GM23338 (cell line): ENCODE data around the gene STRIT1. TPM values are rescaled to one million over a fixed set of nuclear protein-coding genes. Genes with fewer than 3 reads are reported as not detected.

Source experiments
- ATAC-seq: fragments of 200-7000 bp; cut with Tn5 transposase; 3 replicates; pipeline ENCODE4 v1.9.1; 2020
- DNase-seq: peaks from one replicate; pipeline ENCODE4 v3.0.0-alpha.2; 2015; ENCODE audit warnings: low spot score
- H2AFZ ChIP-seq: fragments of 200-600 bp; sonication (generic); 2 replicates; pipeline ENCODE4 v1.8.0; 2016; ENCODE audit warnings: antibody characterized with exemption, mild to moderate bottlenecking, moderate library complexity
- H3F3A ChIP-seq: fragments of 200-600 bp; sonication (generic); replicated peaks from 2 replicates; pipeline ENCODE4 v1.8.0; 2017; ENCODE audit warnings: antibody characterized with exemption, mixed run types, low read depth
- H3K27ac ChIP-seq: fragments of 200-600 bp; sonication (generic); 2 replicates; pipeline ENCODE4 v1.6.1; 2016; ENCODE audit warnings: low read depth
- H3K27me3 ChIP-seq: fragments of 200-600 bp; sonication (generic); 2 replicates; pipeline ENCODE4 v1.8.0; 2016; ENCODE audit warnings: mild to moderate bottlenecking, mixed run types, moderate library complexity; ENCODE audit not compliant: insufficient read depth
- H3K36me3 ChIP-seq: fragments of 200-600 bp; sonication (generic); 2 replicates; pipeline ENCODE4 v1.8.0; 2016; ENCODE audit warnings: mild to moderate bottlenecking; ENCODE audit not compliant: insufficient read depth
- H3K4me1 ChIP-seq: fragments of 200-600 bp; sonication (generic); 2 replicates; pipeline ENCODE4 v1.8.0; 2016; ENCODE audit warnings: mild to moderate bottlenecking, moderate library complexity; ENCODE audit not compliant: insufficient read depth
- H3K4me2 ChIP-seq: fragments of 200-600 bp; sonication (generic); 2 replicates; pipeline ENCODE4 v1.7.1; 2017; ENCODE audit warnings: mixed run types
- H3K4me3 ChIP-seq: fragments of 200-600 bp; sonication (generic); 2 replicates; pipeline ENCODE4 v1.6.1; 2016; ENCODE audit warnings: mixed run types
- H3K79me2 ChIP-seq: fragments of 200-600 bp; sonication (generic); replicated peaks from 2 replicates; pipeline ENCODE4 v1.8.0; 2017; ENCODE audit warnings: mild to moderate bottlenecking; ENCODE audit not compliant: insufficient read depth
- H3K9me2 ChIP-seq: fragments of 200-600 bp; sonication (generic); 2 replicates; pipeline ENCODE4 v1.8.0; 2017; ENCODE audit not compliant: insufficient read depth
- H4K20me1 ChIP-seq: fragments of 200-600 bp; sonication (generic); replicated peaks from 2 replicates; pipeline ENCODE4 v1.8.0; 2017; ENCODE audit warnings: mild to moderate bottlenecking; ENCODE audit not compliant: insufficient read depth
- H3K27ac Mint-ChIP-seq: 2 replicates; pipeline ENCODE4 v1.8.0; 2020; ENCODE audit warnings: inconsistent platforms, mild to moderate bottlenecking, moderate library complexity, mixed read lengths
- H3K27me3 Mint-ChIP-seq: 3 replicates; pipeline ENCODE4 v1.8.0; 2022; ENCODE audit warnings: low read depth, mild to moderate bottlenecking, moderate library complexity, mixed read lengths, inconsistent platforms; ENCODE audit not compliant: insufficient read depth, poor library complexity
- H3K36me3 Mint-ChIP-seq: 3 replicates; pipeline ENCODE4 v1.8.0; 2021; ENCODE audit warnings: low read depth, mild to moderate bottlenecking, inconsistent platforms, moderate library complexity, mixed read lengths
- H3K4me1 Mint-ChIP-seq: 3 replicates; pipeline ENCODE4 v1.8.0; 2020; ENCODE audit warnings: mild to moderate bottlenecking, inconsistent platforms, mixed read lengths
- H3K4me3 Mint-ChIP-seq: 3 replicates; pipeline ENCODE4 v1.8.0; 2021; ENCODE audit warnings: moderate library complexity, mild to moderate bottlenecking, inconsistent platforms, mixed read lengths
- H3K9me3 Mint-ChIP-seq: 3 replicates; pipeline ENCODE4 v1.8.0; 2020; ENCODE audit warnings: moderate library complexity, mild to moderate bottlenecking, inconsistent platforms, mixed read lengths
- CREB1 ChIP-seq: fragments of 250-450 bp; sonication (Bioruptor Pico); IDR thresholded peaks from 2 replicates; pipeline ENCODE4 v1.5.0; 2020; ENCODE audit warnings: low read depth, mild to moderate bottlenecking, moderate library complexity
- EZH2phosphoT487 ChIP-seq: fragments of 200-600 bp; sonication (generic); IDR thresholded peaks from one replicate; pipeline ENCODE4 v1.8.1; 2018; ENCODE audit warnings: antibody characterized with exemption; ENCODE audit not compliant: unreplicated experiment
- JUNB ChIP-seq: IDR thresholded peaks from one replicate; pipeline ENCODE4 v1.6.1; 2016; ENCODE audit warnings: antibody characterized with exemption; ENCODE audit not compliant: unreplicated experiment
- NANOG ChIP-seq: IDR thresholded peaks from 2 replicates; pipeline ENCODE4 v1.6.1; 2016; ENCODE audit warnings: antibody characterized with exemption, borderline replicate concordance
- POLR2AphosphoS5 ChIP-seq: IDR thresholded peaks from 2 replicates; pipeline ENCODE4 v1.6.1; 2016; ENCODE audit warnings: antibody characterized with exemption, low read depth
- STAT1 ChIP-seq: IDR thresholded peaks from one replicate; pipeline ENCODE4 v1.6.1; 2016; ENCODE audit warnings: antibody characterized with exemption; ENCODE audit not compliant: unreplicated experiment
- ZNF114 ChIP-seq: fragments of 250-450 bp; sonication (Bioruptor Pico); IDR thresholded peaks from 2 replicates; pipeline ENCODE4 v1.5.0; 2020; ENCODE audit warnings: mild to moderate bottlenecking, moderate library complexity
- ZNF331 ChIP-seq: fragments of 250-450 bp; sonication (Bioruptor Pico); IDR thresholded peaks from 2 replicates; pipeline ENCODE4 v1.5.0; 2020; ENCODE audit warnings: low read depth, mild to moderate bottlenecking, moderate library complexity
- polyA plus RNA-seq: library from polyadenylated mRNA; unstranded; fragments of >200 nt; fragmentation: Nextera tagmentation; extraction: Ambion mirVana; gene quantifications from 2 replicates; pipeline ENCODE4 v1.2.1, GENCODE V29; 2016
- total RNA-seq: library from RNA; depleted of rRNA; stranded (reverse); fragments of >200 nt; shearing (Covaris generic); gene quantifications from 2 replicates; pipeline ENCODE4 v1.2.3, GENCODE V29; 2014
- TF ChIP-seq, protein P1 (sequence below): IDR thresholded peaks from 2 replicates; pipeline ENCODE4 v1.6.1; 2016; ENCODE audit warnings: antibody characterized with exemption
- TF ChIP-seq, protein P2 (sequence below): fragments of 250-450 bp; sonication (Bioruptor Pico); IDR thresholded peaks from 2 replicates; pipeline ENCODE4 v1.5.0; 2020; ENCODE audit warnings: mild to moderate bottlenecking, moderate library complexity
- TF ChIP-seq, protein P3 (sequence below), 2 experiments: fragments of 200-600 bp in 1 of 2; sonication (generic) in 1 of 2; conservative IDR thresholded peaks; 2 replicates each; pipeline versions ENCODE4 v1.5.1 to v1.6.1; 2016 to 2017; ENCODE audit warnings: antibody characterized with exemption in 2 of 2, low read depth in 2 of 2, mild to moderate bottlenecking in 2 of 2, moderate library complexity in 1 of 2

Gene STRIT1
- total and polyA plus RNA-seq, 2 experiments from 2014 or later = 1.5 to 1.6 TPM

DNA sequence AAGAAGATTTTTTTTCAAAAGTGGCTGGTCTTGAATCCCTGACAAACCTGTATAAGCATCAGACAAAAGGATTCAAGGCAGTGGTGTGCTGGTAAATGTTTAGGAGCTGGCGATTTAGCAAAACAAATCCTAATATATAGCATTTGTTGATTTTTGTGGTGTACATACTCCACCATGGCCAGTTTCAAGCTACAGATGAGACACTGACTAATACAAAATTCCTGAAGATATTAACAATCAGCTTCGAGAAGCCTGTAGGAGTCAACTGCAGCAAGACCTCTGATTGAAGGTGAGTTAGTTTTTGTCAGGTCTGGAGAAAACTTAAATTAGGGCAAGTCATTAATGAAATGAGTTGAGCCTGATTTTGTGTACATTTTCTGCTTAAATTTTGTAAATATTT, 6.7 kb downstream of the STRIT1 start:
- Mint-ChIP-seq H3K27ac (no peak overlapping the region), H3K27me3 (no peaks in the 10 kb centered on the region), H3K4me3 (no peak overlapping the region), H3K36me3 (no peaks in the 10 kb centered on the region; the same call in 2 of the 3 replicates), H3K4me1 (no peaks in the 10 kb centered on the region; the same call in 2 of the 3 replicates), H3K9me3 (no peaks in the 10 kb centered on the region; the same call in 1 of the 3 replicates)
- Histone ChIP-seq H3K27me3 (no peaks in the 10 kb centered on the region), H3K36me3 (no peaks in the 10 kb centered on the region), H3K79me2 (no peaks in the 10 kb centered on the region), H3K4me2 (no peak overlapping the region), H3K4me3 (no peak overlapping the region), H2AFZ (no peak overlapping the region; the same call in 1 of the 2 replicates), H3K9me2 (no peaks in the 10 kb centered on the region), H3K4me1 (peaks cover 21% of the 10 kb centered on the region), H3K27ac (no peak overlapping the region), H4K20me1 (no peaks in the 10 kb centered on the region), H3F3A (no peaks in the 10 kb centered on the region)
- TF ChIP-seq ZNF331 (CRISPR knock-in tag) (no peak), ZNF114 (CRISPR knock-in tag) (no peak), POLR2AphosphoS5 (no peak), JUNB (no peak), STAT1 (no peak), EZH2phosphoT487 (no peak), CREB1 (CRISPR knock-in tag) (no peak)
- no peak for ATAC-seq
- no peak for DNase-seq

DNA sequence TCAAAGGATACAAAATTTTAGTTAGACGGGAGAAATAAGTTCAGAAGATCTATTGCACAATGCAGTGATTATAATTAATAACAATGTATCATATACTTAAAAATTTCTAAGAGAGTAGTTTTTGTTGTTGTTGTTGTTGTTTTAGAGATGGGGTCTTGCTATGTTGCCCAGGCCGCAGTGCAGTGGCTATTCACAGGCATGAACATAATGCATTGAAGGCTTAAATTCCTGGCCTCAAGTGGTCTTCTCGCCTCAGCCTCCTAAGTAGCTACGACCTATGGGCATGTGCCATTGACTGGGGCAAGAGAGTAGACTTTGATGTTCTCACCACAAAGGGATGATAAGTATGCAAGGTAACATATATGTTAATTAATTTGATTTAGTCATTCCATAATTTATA, 7.5 kb downstream of the STRIT1 start:
- ATAC-seq (no peak), DNase-seq (no peak)
- Histone ChIP-seq H3K27ac (no peak overlapping the region), H3K27me3 (no peaks in the 10 kb centered on the region), H4K20me1 (no peaks in the 10 kb centered on the region), H3K4me2 (no peak overlapping the region), H3K4me3 (no peak overlapping the region), H3F3A (no peaks in the 10 kb centered on the region), H3K4me1 (peaks cover 21% of the 10 kb centered on the region), H2AFZ (no peak overlapping the region), H3K36me3 (0 out of 2 replicates have a peak, but pooled peaks cover 1% of the 10 kb centered on the region), H3K79me2 (no peaks in the 10 kb centered on the region), H3K9me2 (no peaks in the 10 kb centered on the region)
- Mint-ChIP-seq H3K4me1 (no peaks in the 10 kb centered on the region; the same call in 2 of the 3 replicates), H3K9me3 (no peaks in the 10 kb centered on the region; the same call in 1 of the 3 replicates), H3K27me3 (no peaks in the 10 kb centered on the region), H3K27ac (no peak overlapping the region), H3K4me3 (no peak overlapping the region), H3K36me3 (no peaks in the 10 kb centered on the region; the same call in 2 of the 3 replicates)
- TF ChIP-seq STAT1 (no peak), POLR2AphosphoS5 (no peak), EZH2phosphoT487 (no peak), NANOG (no peak)
- TF ChIP-seq, protein P1, sequence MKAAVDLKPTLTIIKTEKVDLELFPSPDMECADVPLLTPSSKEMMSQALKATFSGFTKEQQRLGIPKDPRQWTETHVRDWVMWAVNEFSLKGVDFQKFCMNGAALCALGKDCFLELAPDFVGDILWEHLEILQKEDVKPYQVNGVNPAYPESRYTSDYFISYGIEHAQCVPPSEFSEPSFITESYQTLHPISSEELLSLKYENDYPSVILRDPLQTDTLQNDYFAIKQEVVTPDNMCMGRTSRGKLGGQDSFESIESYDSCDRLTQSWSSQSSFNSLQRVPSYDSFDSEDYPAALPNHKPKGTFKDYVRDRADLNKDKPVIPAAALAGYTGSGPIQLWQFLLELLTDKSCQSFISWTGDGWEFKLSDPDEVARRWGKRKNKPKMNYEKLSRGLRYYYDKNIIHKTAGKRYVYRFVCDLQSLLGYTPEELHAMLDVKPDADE = no peak
- TF ChIP-seq, protein P2, sequence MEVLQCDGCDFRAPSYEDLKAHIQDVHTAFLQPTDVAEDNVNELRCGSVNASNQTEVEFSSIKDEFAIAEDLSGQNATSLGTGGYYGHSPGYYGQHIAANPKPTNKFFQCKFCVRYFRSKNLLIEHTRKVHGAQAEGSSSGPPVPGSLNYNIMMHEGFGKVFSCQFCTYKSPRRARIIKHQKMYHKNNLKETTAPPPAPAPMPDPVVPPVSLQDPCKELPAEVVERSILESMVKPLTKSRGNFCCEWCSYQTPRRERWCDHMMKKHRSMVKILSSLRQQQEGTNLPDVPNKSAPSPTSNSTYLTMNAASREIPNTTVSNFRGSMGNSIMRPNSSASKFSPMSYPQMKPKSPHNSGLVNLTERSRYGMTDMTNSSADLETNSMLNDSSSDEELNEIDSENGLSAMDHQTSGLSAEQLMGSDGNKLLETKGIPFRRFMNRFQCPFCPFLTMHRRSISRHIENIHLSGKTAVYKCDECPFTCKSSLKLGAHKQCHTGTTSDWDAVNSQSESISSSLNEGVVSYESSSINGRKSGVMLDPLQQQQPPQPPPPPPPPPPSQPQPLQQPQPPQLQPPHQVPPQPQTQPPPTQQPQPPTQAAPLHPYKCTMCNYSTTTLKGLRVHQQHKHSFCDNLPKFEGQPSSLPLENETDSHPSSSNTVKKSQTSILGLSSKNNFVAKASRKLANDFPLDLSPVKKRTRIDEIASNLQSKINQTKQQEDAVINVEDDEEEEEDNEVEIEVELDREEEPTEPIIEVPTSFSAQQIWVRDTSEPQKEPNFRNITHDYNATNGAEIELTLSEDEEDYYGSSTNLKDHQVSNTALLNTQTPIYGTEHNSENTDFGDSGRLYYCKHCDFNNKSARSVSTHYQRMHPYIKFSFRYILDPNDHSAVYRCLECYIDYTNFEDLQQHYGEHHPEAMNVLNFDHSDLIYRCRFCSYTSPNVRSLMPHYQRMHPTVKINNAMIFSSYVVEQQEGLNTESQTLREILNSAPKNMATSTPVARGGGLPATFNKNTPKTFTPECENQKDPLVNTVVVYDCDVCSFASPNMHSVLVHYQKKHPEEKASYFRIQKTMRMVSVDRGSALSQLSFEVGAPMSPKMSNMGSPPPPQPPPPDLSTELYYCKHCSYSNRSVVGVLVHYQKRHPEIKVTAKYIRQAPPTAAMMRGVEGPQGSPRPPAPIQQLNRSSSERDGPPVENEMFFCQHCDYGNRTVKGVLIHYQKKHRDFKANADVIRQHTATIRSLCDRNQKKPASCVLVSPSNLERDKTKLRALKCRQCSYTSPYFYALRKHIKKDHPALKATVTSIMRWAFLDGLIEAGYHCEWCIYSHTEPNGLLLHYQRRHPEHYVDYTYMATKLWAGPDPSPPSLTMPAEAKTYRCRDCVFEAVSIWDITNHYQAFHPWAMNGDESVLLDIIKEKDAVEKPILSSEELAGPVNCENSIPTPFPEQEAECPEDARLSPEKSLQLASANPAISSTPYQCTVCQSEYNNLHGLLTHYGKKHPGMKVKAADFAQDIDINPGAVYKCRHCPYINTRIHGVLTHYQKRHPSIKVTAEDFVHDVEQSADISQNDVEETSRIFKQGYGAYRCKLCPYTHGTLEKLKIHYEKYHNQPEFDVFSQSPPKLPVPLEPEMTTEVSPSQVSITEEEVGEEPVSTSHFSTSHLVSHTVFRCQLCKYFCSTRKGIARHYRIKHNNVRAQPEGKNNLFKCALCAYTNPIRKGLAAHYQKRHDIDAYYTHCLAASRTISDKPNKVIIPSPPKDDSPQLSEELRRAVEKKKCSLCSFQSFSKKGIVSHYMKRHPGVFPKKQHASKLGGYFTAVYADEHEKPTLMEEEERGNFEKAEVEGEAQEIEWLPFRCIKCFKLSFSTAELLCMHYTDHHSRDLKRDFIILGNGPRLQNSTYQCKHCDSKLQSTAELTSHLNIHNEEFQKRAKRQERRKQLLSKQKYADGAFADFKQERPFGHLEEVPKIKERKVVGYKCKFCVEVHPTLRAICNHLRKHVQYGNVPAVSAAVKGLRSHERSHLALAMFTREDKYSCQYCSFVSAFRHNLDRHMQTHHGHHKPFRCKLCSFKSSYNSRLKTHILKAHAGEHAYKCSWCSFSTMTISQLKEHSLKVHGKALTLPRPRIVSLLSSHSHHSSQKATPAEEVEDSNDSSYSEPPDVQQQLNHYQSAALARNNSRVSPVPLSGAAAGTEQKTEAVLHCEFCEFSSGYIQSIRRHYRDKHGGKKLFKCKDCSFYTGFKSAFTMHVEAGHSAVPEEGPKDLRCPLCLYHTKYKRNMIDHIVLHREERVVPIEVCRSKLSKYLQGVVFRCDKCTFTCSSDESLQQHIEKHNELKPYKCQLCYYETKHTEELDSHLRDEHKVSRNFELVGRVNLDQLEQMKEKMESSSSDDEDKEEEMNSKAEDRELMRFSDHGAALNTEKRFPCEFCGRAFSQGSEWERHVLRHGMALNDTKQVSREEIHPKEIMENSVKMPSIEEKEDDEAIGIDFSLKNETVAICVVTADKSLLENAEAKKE (CRISPR knock-in tag) = no peak
- TF ChIP-seq, protein P3, sequence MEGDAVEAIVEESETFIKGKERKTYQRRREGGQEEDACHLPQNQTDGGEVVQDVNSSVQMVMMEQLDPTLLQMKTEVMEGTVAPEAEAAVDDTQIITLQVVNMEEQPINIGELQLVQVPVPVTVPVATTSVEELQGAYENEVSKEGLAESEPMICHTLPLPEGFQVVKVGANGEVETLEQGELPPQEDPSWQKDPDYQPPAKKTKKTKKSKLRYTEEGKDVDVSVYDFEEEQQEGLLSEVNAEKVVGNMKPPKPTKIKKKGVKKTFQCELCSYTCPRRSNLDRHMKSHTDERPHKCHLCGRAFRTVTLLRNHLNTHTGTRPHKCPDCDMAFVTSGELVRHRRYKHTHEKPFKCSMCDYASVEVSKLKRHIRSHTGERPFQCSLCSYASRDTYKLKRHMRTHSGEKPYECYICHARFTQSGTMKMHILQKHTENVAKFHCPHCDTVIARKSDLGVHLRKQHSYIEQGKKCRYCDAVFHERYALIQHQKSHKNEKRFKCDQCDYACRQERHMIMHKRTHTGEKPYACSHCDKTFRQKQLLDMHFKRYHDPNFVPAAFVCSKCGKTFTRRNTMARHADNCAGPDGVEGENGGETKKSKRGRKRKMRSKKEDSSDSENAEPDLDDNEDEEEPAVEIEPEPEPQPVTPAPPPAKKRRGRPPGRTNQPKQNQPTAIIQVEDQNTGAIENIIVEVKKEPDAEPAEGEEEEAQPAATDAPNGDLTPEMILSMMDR (conservative IDR thresholded peaks at IDR 0.05; ENCODE audit: low read depth in 2 of 2) = no peak
